HG03520 (cell line): Measurements from ENCODE around the gene LSM11.
A peak's percentile ranks its signal among the peaks of the same experiment; 100 is the strongest.
"Not testable (repeated sequence)": the region's sequence is repeated elsewhere in the genome, so short reads cannot be mapped to it uniquely, and the experiment has no call there.

Experiments
- ATAC-seq: cut with Tn5 transposase; IDR thresholded peaks from one replicate; pipeline ENCODE4 v1.9.1; 2021; ENCODE audit warnings: mild to moderate bottlenecking, moderate library complexity; ENCODE audit not compliant: unreplicated experiment

The LSM11 gene

GRCh38 chr5:157743163-157744050 is at the start of gene LSM11:
TSS of gene LSM11 (plus strand) at chr5:157743712. CDS start at chr5:157743751, 39 bp downstream.
- ATAC-seq, result peak; percentile 87

- ATAC-seq, result not testable (repeated sequence)
Observed at GRCh38 chr5:157693816-157694215, 49.7 kb upstream of the LSM11 start.

GRCh38 chr5:157696154-157696553 is 47.4 kb upstream of the LSM11 start:
- ATAC-seq, result not testable (repeated sequence)

GRCh38 chr5:157698674-157699073 is 44.8 kb upstream of the LSM11 start:
- ATAC-seq, result not testable (repeated sequence)

- ATAC-seq, result no peak
Observed at GRCh38 chr5:157703736-157704135, 39.8 kb upstream of the LSM11 start.

GRCh38 chr5:157708866-157709265 is 34.6 kb upstream of the LSM11 start:
- ATAC-seq, result no peak

- ATAC-seq, result no peak
Observed at GRCh38 chr5:157709346-157709745, 34.2 kb upstream of the LSM11 start.

- ATAC-seq, result no peak
Observed at GRCh38 chr5:157710431-157710830, 33.1 kb upstream of the LSM11 start.

GRCh38 chr5:157710882-157711281 is 32.6 kb upstream of the LSM11 start:
- no peak for ATAC-seq

GRCh38 chr5:157713830-157714595 is 29.5 kb upstream of the LSM11 start:
- no peak for ATAC-seq

- ATAC-seq, result no peak
Observed at GRCh38 chr5:157714596-157714864, 29.0 kb upstream of the LSM11 start.

- no peak for ATAC-seq
Observed at GRCh38 chr5:157718519-157718918, 25.0 kb upstream of the LSM11 start.

GRCh38 chr5:157719245-157719644 is 24.3 kb upstream of the LSM11 start:
- no peak for ATAC-seq

- no peak for ATAC-seq
Observed at GRCh38 chr5:157721159-157721558, 22.4 kb upstream of the LSM11 start.

GRCh38 chr5:157722895-157723294 is 20.6 kb upstream of the LSM11 start:
- ATAC-seq, result not testable (repeated sequence)

GRCh38 chr5:157726607-157727006 is 16.9 kb upstream of the LSM11 start:
- not testable (repeated sequence) for ATAC-seq

- ATAC-seq, result not testable (repeated sequence)
Observed at GRCh38 chr5:157727858-157728257, 15.7 kb upstream of the LSM11 start.

- ATAC-seq, result peak; percentile 65
Observed at GRCh38 chr5:157729858-157730257, 13.7 kb upstream of the LSM11 start.

GRCh38 chr5:157730900-157731271 is 12.6 kb upstream of the LSM11 start:
- ATAC-seq, result no peak

- peak; percentile 92 for ATAC-seq
Observed at GRCh38 chr5:157731272-157732129, 12.0 kb upstream of the LSM11 start, which contains the start of gene THG1L. TSS of gene THG1L (plus strand) at chr5:157731420. CDS start at chr5:157731441, 21 bp downstream.

- ATAC-seq, result no peak
Observed at GRCh38 chr5:157732130-157732514, 11.4 kb upstream of the LSM11 start.
